HCT116 (cell line): ENCODE data around the gene TEX22. TPM values are rescaled to one million over a fixed set of nuclear protein-coding genes. Genes with fewer than 3 reads are reported as not detected.

Experiments used
- ATAC-seq: fragments of 200-7000 bp; cut with Tn5 transposase; 2 replicates; pipeline ENCODE4 v1.9.1; 2020; ENCODE audit warnings: mild to moderate bottlenecking, moderate library complexity
- BruUV-seq: library from RNA; stranded (reverse); fragments of 400-500 nt; replicated peaks from 2 replicates; lab custom pipeline; 2021; lab: Mats Ljungman, UMichigan
- CTCF ChIA-PET: fragments of 300-600 bp; sonication (Branson Sonifier 250); formaldehyde crosslinking; loops from one replicate; lab custom pipeline; 2021; ENCODE audit warnings: antibody characterized with exemption; lab: Charles Lee
- POLR2A ChIA-PET: fragments of 300-600, 350-600 bp; sonication (Branson Sonifier 250); formaldehyde crosslinking; loops from one replicate; lab custom pipeline; 2021; ENCODE audit warnings: antibody characterized with exemption; lab: Charles Lee
- RAD21 ChIA-PET, 2 experiments: fragments of 300-600 bp; sonication (Branson Sonifier 250); formaldehyde crosslinking; loops; one replicate each; lab custom pipeline; 2023; ENCODE audit warnings: low total read pairs in 2 of 2; ENCODE audit not compliant: uncharacterized antibody in 2 of 2, unreplicated experiment in 2 of 2, low non-redundant PET in 1 of 2; lab: Charles Lee
- DNase-seq: peaks from one replicate; pipeline ENCODE4 v3.0.0-alpha.2; 2010; ENCODE audit warnings: low read depth, low spot score
- H2AFZ ChIP-seq: fragments of 200-600 bp; shearing (Covaris generic), sonication (generic); 2 replicates; pipeline ENCODE4 v1.6.1; 2017; ENCODE audit warnings: low read depth, mixed run types, mixed read lengths, antibody characterized with exemption, low read length; ENCODE audit not compliant: poor library complexity, severe bottlenecking
- H3K27ac ChIP-seq: 2 replicates; pipeline ENCODE4 v1.5.1; 2012; ENCODE audit warnings: low read depth, low read length
- H3K27me3 ChIP-seq: fragments of 200-600 bp; sonication (generic); 2 replicates; pipeline ENCODE4 v1.6.1; 2016; ENCODE audit warnings: mixed run types, low read length, mixed read lengths; ENCODE audit not compliant: insufficient read depth
- H3K36me3 ChIP-seq, 2 experiments: fragments of 200-500 bp in 1 of 2; fragments of 200-600 bp in 1 of 2; sonication (Bioruptor generic) in 1 of 2; sonication (generic) in 1 of 2; 2 replicates each; pipeline versions ENCODE4 v1.5.1 to v1.6.1; 2014 to 2016; ENCODE audit warnings: low read length in 2 of 2, inconsistent platforms in 1 of 2, mixed read lengths in 1 of 2, mixed run types in 1 of 2; ENCODE audit not compliant: insufficient read depth in 2 of 2, control insufficient read depth in 1 of 2
- H3K4me1 ChIP-seq, 2 experiments: fragments of 200-600 bp in 1 of 2; sonication (generic) in 1 of 2; 2 replicates each; pipeline versions ENCODE4 v1.5.1 to v1.6.1; 2012 to 2017; ENCODE audit warnings: low read length in 2 of 2, inconsistent platforms in 1 of 2, mild to moderate bottlenecking in 1 of 2, mixed read lengths in 1 of 2, mixed run types in 1 of 2, moderate library complexity in 1 of 2; ENCODE audit not compliant: insufficient read depth in 2 of 2, control insufficient read depth in 1 of 2
- H3K4me2 ChIP-seq: fragments of 200-600 bp; sonication (generic); 2 replicates; pipeline ENCODE4 v1.6.1; 2017; ENCODE audit warnings: mixed run types, low read length, mixed read lengths
- H3K4me3 ChIP-seq, 2 experiments: fragments of 200-600 bp in 1 of 2; sonication (generic) in 1 of 2; replicated peaks in 1 of 2; 2 replicates each; pipeline ENCODE4 v1.5.1; 2011 to 2016; ENCODE audit warnings: low read length in 2 of 2, control low read depth in 1 of 2, low read depth in 1 of 2, mild to moderate bottlenecking in 1 of 2, mixed read lengths in 1 of 2, mixed run types in 1 of 2
- H3K79me2 ChIP-seq: fragments of 200-600 bp; sonication (generic); 2 replicates; pipeline ENCODE4 v1.6.1; 2017; ENCODE audit warnings: mild to moderate bottlenecking, mixed run types, low read length, moderate library complexity, mixed read lengths; ENCODE audit not compliant: insufficient read depth
- H3K9ac ChIP-seq: fragments of 200-600 bp; sonication (generic); 2 replicates; pipeline ENCODE4 v1.6.1; 2016; ENCODE audit warnings: low read length, mixed read lengths
- H3K9me2 ChIP-seq: fragments of 200-600 bp; sonication (generic), shearing (Covaris generic); 2 replicates; pipeline ENCODE4 v1.6.1; 2017; ENCODE audit warnings: mixed run types, mild to moderate bottlenecking, moderate library complexity; ENCODE audit not compliant: insufficient read depth
- H3K9me3 ChIP-seq, 2 experiments: fragments of 200-500 bp in 1 of 2; fragments of 200-600 bp in 1 of 2; sonication (Bioruptor generic) in 1 of 2; sonication (generic) in 1 of 2; 2 replicates each; pipeline ENCODE4 v1.6.1; 2014 to 2017; ENCODE audit warnings: low read length in 2 of 2, mixed read lengths in 2 of 2, inconsistent platforms in 1 of 2, low read depth in 1 of 2, mild to moderate bottlenecking in 1 of 2, mixed run types in 1 of 2, moderate library complexity in 1 of 2; ENCODE audit not compliant: control insufficient read depth in 1 of 2, insufficient read depth in 1 of 2
- H4K20me1 ChIP-seq: fragments of 200-600 bp; sonication (generic), shearing (Covaris generic); 2 replicates; pipeline ENCODE4 v1.6.1; 2017; ENCODE audit warnings: mixed run types, mild to moderate bottlenecking, moderate library complexity; ENCODE audit not compliant: insufficient read depth
- POLR2A ChIP-seq: IDR thresholded peaks from 2 replicates; pipeline ENCODE4 v1.7.0; 2011; ENCODE audit warnings: borderline replicate concordance; ENCODE audit not compliant: insufficient read depth, insufficient read length; ENCODE audit errors: extremely low read depth
- POLR2AphosphoS5 ChIP-seq: IDR thresholded peaks from 2 replicates; pipeline ENCODE4 v1.6.1; 2011; ENCODE audit warnings: mild to moderate bottlenecking, low read depth, low read length, moderate library complexity
- intact Hi-C: fragments of 100-400 bp; cut with micrococcal nuclease; formaldehyde crosslinking; loops from 2 replicates; pipeline ENCODE4 v1.10.0; 2022
- total RNA-seq: library from RNA; stranded (reverse); gene quantifications from one replicate; pipeline ENCODE4 v1.2.1, GENCODE V29; 2021; ENCODE audit not compliant: unreplicated experiment
- TF ChIP-seq, protein P1 (sequence below), 3 experiments: fragments of 200-600 bp in 1 of 3; sonication (generic) in 1 of 3; IDR thresholded peaks in 2 of 3; conservative IDR thresholded peaks in 1 of 3; 2 replicates each; pipeline ENCODE4 v1.5.1; 2012 to 2017; ENCODE audit warnings: low read depth in 2 of 3, low read length in 2 of 3, antibody characterized with exemption in 1 of 3, borderline replicate concordance in 1 of 3, control low read depth in 1 of 3, mild to moderate bottlenecking in 1 of 3, mixed read lengths in 1 of 3, mixed run types in 1 of 3, moderate library complexity in 1 of 3; ENCODE audit not compliant: insufficient read depth in 1 of 3
- TF ChIP-seq, protein P2 (sequence below): IDR thresholded peaks from 2 replicates; pipeline ENCODE4 v1.6.1; 2012

The TEX22 gene
- total RNA-seq, 1 experiment from 2014 or later: 3.8 TPM

DNA sequence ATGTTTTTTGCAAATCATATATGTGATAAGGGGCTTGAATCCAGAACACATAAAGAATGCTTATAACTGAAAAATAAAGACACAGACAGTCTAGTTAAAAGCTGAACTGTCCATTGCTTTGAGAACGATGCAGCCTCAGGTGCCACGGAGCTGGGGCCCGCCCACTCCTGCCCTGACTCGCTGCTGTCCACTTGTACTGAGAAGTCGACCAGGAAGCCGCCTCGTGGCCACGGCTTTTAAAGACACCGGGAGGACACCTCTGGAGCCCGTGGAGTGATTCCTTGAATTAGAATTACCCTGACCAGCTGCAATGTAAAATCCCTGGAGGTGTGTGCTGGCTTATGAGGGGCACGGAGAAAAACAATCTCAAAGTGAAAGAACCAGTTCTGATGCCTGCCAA is 23.9 kb upstream of the TEX22 start:
- Histone ChIP-seq H3K79me2 (no peaks in the 10 kb centered on the region), H3K36me3 (no peaks in the 10 kb centered on the region), H3K4me2 (no peak overlapping the region), H3K9me3 (no peaks in the 10 kb centered on the region), H3K4me1 (peaks cover 4 to 8% of the 10 kb centered on the region in 2 experiments; a peak in 3 of 4 replicates), H2AFZ (no peak overlapping the region), H4K20me1 (no peaks in the 10 kb centered on the region), H3K27me3 (no peaks in the 10 kb centered on the region), H3K4me3 (no peak overlapping the region), H3K27ac (no peak overlapping the region), H3K9me2 (no peaks in the 10 kb centered on the region), H3K9ac (no peak overlapping the region)
- ChIA-PET CTCF (interaction anchor here (0.7 to 5.5 kb wide), 2 partner anchors 9 to 115 kb away, joined by 3 to 77 read pairs; no protein-coding TSS in a partner anchor), POLR2A (no interaction called here), RAD21 (interaction anchor here in 1 of 2 experiments (1.0 kb wide), 1 partner anchor 154 kb away, joined by 3 read pairs; no protein-coding TSS in a partner anchor)
- DNase-seq: peak; percentile 27
- intact Hi-C loops: no loop called here
- ATAC-seq: peak; percentile 50
- TF ChIP-seq, protein P1, sequence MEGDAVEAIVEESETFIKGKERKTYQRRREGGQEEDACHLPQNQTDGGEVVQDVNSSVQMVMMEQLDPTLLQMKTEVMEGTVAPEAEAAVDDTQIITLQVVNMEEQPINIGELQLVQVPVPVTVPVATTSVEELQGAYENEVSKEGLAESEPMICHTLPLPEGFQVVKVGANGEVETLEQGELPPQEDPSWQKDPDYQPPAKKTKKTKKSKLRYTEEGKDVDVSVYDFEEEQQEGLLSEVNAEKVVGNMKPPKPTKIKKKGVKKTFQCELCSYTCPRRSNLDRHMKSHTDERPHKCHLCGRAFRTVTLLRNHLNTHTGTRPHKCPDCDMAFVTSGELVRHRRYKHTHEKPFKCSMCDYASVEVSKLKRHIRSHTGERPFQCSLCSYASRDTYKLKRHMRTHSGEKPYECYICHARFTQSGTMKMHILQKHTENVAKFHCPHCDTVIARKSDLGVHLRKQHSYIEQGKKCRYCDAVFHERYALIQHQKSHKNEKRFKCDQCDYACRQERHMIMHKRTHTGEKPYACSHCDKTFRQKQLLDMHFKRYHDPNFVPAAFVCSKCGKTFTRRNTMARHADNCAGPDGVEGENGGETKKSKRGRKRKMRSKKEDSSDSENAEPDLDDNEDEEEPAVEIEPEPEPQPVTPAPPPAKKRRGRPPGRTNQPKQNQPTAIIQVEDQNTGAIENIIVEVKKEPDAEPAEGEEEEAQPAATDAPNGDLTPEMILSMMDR (IDR thresholded peaks at IDR 0.05 in 2 of 3, conservative IDR thresholded peaks at IDR 0.05 in 1 of 3; ENCODE audit: borderline replicate concordance in 1 of 3, insufficient read depth in 1 of 3, low read depth in 2 of 3, low read length in 2 of 3): peak in 1 of 3 experiments; percentile 13; a peak in 1 of 6 replicates
- TF ChIP-seq, protein P2, sequence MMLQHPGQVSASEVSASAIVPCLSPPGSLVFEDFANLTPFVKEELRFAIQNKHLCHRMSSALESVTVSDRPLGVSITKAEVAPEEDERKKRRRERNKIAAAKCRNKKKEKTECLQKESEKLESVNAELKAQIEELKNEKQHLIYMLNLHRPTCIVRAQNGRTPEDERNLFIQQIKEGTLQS: no peak
- BruUV-seq: no TSS peak

DNA sequence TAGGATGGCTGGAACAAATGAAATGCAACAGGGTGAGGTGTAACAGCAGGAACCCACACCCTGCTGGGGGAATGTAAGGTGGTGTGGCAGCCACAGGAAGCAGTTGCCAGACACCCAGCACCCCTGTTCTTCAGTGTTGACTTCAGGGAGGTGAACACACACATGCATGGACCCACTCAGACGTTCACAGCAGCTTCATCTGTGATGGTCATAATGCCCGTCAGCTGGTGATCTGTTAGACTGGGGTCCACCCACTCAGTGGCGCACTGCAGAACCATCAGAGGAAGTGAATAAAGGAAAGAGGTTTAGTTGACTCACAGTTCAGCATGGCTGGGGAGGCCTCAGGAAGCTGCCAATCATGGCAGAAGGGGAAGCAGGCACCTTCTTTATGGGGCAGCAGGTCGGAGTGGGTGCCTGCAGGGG is 22.7 kb upstream of the TEX22 start:
- Histone ChIP-seq H4K20me1 (no peaks in the 10 kb centered on the region), H3K27me3 (no peaks in the 10 kb centered on the region), H3K79me2 (no peaks in the 10 kb centered on the region), H3K4me2 (no peak overlapping the region), H3K36me3 (no peaks in the 10 kb centered on the region), H3K4me3 (no peak overlapping the region), H3K9me3 (no peaks in the 10 kb centered on the region), H2AFZ (no peak overlapping the region), H3K4me1 (peaks cover 4 to 8% of the 10 kb centered on the region in 2 experiments; a peak in 3 of 4 replicates), H3K9ac (no peak overlapping the region), H3K27ac (no peak overlapping the region), H3K9me2 (no peaks in the 10 kb centered on the region)
- ChIA-PET RAD21 (no interaction called here), POLR2A (no interaction called here), CTCF (no interaction called here)
- DNase-seq (no peak), ATAC-seq (no peak)
- BruUV-seq: no TSS peak
- intact Hi-C loops: no loop called here
- no peak for TF ChIP-seq POLR2A
- TF ChIP-seq POLR2AphosphoS5: 0 out of 2 replicates have a peak, but pooled peaks have one; percentile 6
